ENCODE measurements around the gene ALG8.
A peak's percentile ranks its signal among the peaks of the same experiment; 100 is the strongest.

The ALG8 gene

DNA sequence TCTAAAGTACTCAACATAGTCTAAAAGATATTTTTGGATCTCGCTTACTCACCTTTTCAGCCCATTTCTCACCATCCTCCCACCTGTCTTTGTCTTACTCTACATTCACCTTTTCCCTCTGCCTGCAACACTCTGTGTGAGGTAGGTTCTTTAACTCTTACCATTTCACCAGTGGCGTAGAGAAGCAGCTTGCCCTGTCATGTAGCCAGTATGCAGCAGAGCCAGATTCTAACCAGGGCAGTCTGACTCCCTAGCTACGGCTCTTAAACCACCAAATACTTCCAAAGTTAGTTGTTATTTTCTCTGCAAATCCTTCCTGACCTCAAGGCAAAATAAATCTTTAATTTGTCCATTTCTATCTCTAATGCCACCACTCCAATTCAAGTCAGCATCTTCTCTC is 7.5 kb downstream of the ALG8 start:
- TF ChIP-seq POLR2AphosphoS5 (IDR thresholded peaks at IDR 0.05; ENCODE audit: borderline replicate concordance, low read depth, low read length) (no peak), EZH2 (IDR thresholded peaks at IDR 0.05) (no peak), FOXP2 (optimal IDR thresholded peaks at IDR 0.05; ENCODE audit: control extremely low read depth, extremely low read length, insufficient read depth) (no peak)
- H3K9ac ChIP-seq (ENCODE audit: insufficient read length): no peak overlapping the region
- no peak overlapping the region for H3K4me3 ChIP-seq
- DNase-seq (ENCODE audit: low read depth, low spot score): no peak
- H3K36me3 ChIP-seq (ENCODE audit: insufficient read depth, low read length): peaks cover 22% of the 10 kb centered on the region
- H3K9me3 ChIP-seq (ENCODE audit: low read depth, low read length): no peaks in the 10 kb centered on the region
- H3K27ac ChIP-seq: no peak overlapping the region

DNA sequence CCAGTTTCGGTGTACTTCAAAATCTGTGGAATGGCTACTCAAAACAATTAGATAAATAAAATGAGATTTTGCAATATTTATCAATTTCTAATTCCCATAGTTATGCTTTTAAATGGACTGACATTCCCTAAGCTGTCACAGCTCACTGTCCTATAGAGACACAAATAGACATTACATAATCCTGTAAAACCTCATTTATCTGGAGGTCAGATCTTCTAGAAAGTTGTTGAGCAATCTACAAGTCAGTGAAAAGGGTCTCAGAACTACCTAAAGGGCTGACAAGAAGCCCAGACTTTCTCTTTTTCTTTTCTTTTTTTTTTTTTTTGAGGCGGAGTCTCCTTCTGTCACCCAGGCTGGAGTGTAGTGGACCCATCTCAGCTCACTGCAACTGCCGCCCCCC is 12.0 kb downstream of the ALG8 start:
- no peak overlapping the region for H3K9ac ChIP-seq (ENCODE audit: insufficient read length)
- H3K4me3 ChIP-seq: no peak overlapping the region
- no peak for DNase-seq (ENCODE audit: low read depth, low spot score)
- H3K36me3 ChIP-seq (ENCODE audit: insufficient read depth, low read length): peaks cover 14% of the 10 kb centered on the region
- no peak overlapping the region for H3K27ac ChIP-seq
- TF ChIP-seq POLR2AphosphoS5 (IDR thresholded peaks at IDR 0.05; ENCODE audit: borderline replicate concordance, low read depth, low read length) (no peak), FOXP2 (optimal IDR thresholded peaks at IDR 0.05; ENCODE audit: control extremely low read depth, extremely low read length, insufficient read depth) (no peak), EZH2 (IDR thresholded peaks at IDR 0.05) (no peak)
- no peaks in the 10 kb centered on the region for H3K9me3 ChIP-seq (ENCODE audit: low read depth, low read length)

DNA sequence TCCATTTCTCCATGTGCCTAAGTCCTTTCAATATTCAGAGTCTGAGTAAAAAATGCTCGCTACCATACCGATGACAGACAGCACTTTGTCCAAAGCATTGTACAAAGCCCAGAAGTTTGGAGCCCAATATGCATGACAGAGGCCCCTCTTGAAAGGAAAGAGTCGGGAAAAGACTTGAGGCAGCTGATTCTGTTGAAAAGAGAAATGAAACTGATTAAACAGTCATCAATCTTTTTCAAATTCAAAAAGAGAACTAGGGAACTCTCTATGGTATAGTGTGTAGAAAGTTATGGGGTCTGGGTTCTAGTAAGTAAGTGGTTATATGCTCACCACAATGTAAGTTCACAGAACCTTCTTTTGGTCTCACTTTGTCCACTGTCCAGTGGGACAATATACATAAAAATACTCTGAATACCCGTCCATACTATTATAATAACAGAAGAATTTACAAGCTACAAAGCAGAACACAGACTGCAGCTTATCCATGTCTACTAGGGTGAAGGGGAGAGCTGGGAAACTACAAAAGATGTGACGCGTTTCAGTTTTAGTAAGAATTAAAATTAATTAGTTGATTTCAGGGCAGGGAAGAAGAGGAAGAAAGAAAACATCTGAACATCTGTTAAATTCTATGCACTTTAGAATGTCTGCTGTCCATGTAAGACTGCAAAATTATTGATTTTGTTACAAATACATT is 26.7 kb downstream of the ALG8 start:
- H3K4me3 ChIP-seq: no peak overlapping the region
- H3K27ac ChIP-seq: no peak overlapping the region
- H3K9ac ChIP-seq (ENCODE audit: insufficient read length): no peak overlapping the region
- DNase-seq (ENCODE audit: low read depth, low spot score): no peak
- H3K36me3 ChIP-seq (ENCODE audit: insufficient read depth, low read length): peaks cover 46% of the 10 kb centered on the region
- no peaks in the 10 kb centered on the region for H3K9me3 ChIP-seq (ENCODE audit: low read depth, low read length)
- TF ChIP-seq POLR2AphosphoS5 (IDR thresholded peaks at IDR 0.05; ENCODE audit: borderline replicate concordance, low read depth, low read length) (no peak), FOXP2 (optimal IDR thresholded peaks at IDR 0.05; ENCODE audit: control extremely low read depth, extremely low read length, insufficient read depth) (no peak), EZH2 (IDR thresholded peaks at IDR 0.05) (no peak)

DNA sequence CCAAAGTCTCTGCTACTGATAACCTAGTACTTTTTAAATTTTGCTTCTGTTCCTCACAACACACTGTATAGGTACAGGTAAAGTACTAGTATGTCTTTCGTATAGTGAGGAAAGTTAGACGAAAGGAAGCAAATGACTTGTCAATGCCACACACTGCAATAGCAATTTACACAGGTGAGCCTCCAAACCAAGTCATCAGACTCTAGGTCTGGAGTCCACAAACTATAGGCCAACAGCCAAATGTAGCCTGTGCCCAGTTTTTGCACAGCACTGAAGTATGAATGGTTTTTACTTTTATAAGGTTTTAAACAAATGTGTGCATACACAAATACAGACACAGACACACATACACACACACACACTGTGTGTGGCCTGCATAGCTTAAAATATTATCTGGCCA is 28.1 kb downstream of the ALG8 start:
- Histone ChIP-seq H3K9ac (ENCODE audit: insufficient read length) (no peak overlapping the region), H3K9me3 (ENCODE audit: low read depth, low read length) (no peaks in the 10 kb centered on the region), H3K36me3 (ENCODE audit: insufficient read depth, low read length) (peaks cover 42% of the 10 kb centered on the region), H3K27ac (no peak overlapping the region), H3K4me3 (no peak overlapping the region)
- TF ChIP-seq FOXP2 (optimal IDR thresholded peaks at IDR 0.05; ENCODE audit: control extremely low read depth, extremely low read length, insufficient read depth): no peak
- TF ChIP-seq EZH2 (IDR thresholded peaks at IDR 0.05): no peak
- no peak for TF ChIP-seq POLR2AphosphoS5 (IDR thresholded peaks at IDR 0.05; ENCODE audit: borderline replicate concordance, low read depth, low read length)
- no peak for DNase-seq (ENCODE audit: low read depth, low spot score)

DNA sequence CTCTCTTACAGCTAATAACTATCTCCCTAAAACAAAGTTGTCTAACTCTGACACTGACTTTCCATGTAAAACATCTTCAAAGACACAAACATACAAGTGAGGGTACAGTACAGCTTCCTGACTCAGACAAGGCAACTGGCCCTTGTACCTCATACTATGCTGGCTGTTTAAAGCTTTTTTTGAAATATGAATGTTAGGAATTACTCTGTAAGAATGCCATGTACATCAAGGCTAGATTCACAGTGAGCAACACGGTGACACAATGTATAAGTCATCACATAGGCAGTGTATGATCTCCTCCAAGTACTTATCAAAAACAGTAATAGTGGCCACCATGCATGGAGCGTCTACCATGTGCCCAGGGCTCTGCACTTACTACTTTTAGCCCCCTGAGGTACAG is 28.6 kb downstream of the ALG8 start:
- DNase-seq (ENCODE audit: low read depth, low spot score): no peak
- no peak overlapping the region for H3K27ac ChIP-seq
- TF ChIP-seq EZH2 (IDR thresholded peaks at IDR 0.05) (no peak), FOXP2 (optimal IDR thresholded peaks at IDR 0.05; ENCODE audit: control extremely low read depth, extremely low read length, insufficient read depth) (no peak), POLR2AphosphoS5 (IDR thresholded peaks at IDR 0.05; ENCODE audit: borderline replicate concordance, low read depth, low read length) (no peak)
- peaks cover 42% of the 10 kb centered on the region for H3K36me3 ChIP-seq (ENCODE audit: insufficient read depth, low read length)
- no peaks in the 10 kb centered on the region for H3K9me3 ChIP-seq (ENCODE audit: low read depth, low read length)
- no peak overlapping the region for H3K4me3 ChIP-seq
- no peak overlapping the region for H3K9ac ChIP-seq (ENCODE audit: insufficient read length)

DNA sequence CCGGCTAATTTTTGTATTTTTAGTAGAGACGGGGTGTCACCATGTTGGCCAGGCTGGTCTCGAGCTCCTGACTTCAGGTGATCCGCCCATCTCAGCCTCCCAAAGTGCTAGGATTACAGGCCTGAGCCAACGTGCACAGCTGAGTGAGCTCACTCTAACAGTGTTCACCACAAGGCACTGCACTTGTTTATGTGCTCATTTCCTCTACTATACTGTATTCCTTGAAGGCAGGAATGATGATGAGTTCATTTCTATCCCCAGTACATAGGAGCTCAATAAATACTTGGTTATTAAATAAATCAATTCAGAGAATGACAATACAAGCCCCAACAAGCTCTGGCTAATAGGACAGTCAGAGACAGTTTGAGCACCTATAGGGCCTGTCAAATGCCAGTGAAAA is 29.1 kb downstream of the ALG8 start:
- no peak overlapping the region for H3K27ac ChIP-seq
- no peak overlapping the region for H3K9ac ChIP-seq (ENCODE audit: insufficient read length)
- DNase-seq (ENCODE audit: low read depth, low spot score): no peak
- H3K9me3 ChIP-seq (ENCODE audit: low read depth, low read length): no peaks in the 10 kb centered on the region
- TF ChIP-seq POLR2AphosphoS5 (IDR thresholded peaks at IDR 0.05; ENCODE audit: borderline replicate concordance, low read depth, low read length) (no peak), EZH2 (IDR thresholded peaks at IDR 0.05) (no peak), FOXP2 (optimal IDR thresholded peaks at IDR 0.05; ENCODE audit: control extremely low read depth, extremely low read length, insufficient read depth) (no peak)
- H3K36me3 ChIP-seq (ENCODE audit: insufficient read depth, low read length): peaks cover 42% of the 10 kb centered on the region
- no peak overlapping the region for H3K4me3 ChIP-seq

DNA sequence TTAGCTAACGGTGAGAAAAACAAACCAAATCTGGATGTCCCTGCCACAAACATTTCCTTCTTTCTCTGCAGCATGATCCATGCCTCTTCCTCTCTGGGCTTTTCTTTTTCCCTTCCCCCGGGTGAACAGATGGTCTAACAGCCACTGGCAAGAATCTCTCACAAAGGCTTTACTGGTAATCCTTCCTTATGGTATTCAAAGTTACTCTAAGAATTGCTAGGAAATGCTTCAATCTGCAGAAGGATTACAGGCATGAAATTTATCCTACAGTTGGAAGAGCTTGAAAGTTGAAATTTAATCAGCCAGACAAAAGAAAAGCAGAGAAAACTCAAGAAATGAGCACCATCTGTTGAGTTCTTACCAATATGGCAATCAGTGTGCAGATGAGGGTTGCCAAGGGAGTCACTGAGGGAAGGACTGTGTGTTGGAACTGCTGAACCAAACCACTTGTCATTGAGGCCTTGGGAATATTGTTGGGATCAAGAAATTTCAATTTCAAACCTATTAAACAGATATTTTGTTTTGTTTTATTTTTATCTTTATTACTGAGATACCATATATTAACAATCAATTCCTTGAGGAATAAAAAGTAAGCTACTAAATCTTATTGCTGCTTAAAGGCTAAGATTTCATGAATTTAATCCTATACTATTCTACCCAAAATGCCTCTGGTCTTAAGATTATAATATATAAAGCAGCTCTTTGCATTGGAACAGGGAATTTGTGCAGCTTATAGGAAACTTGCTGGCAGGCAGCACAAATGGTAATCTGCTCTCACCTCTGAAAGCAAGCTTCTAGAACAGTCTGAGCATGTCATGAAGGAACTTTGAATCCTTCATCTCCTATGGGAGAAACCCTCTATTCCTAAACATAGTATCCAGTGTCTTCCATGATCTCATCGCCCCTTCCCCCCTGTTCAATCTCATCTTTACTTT is 30.1 kb downstream of the ALG8 start:
- Histone ChIP-seq H3K9ac (ENCODE audit: insufficient read length) (no peak overlapping the region), H3K36me3 (ENCODE audit: insufficient read depth, low read length) (peaks cover 43% of the 10 kb centered on the region), H3K4me3 (no peak overlapping the region), H3K9me3 (ENCODE audit: low read depth, low read length) (no peaks in the 10 kb centered on the region), H3K27ac (0 out of 2 replicates have a peak overlapping the region, but pooled peaks have one; percentile 35)
- DNase-seq (ENCODE audit: low read depth, low spot score): no peak
- TF ChIP-seq EZH2 (IDR thresholded peaks at IDR 0.05): no peak
- no peak for TF ChIP-seq POLR2AphosphoS5 (IDR thresholded peaks at IDR 0.05; ENCODE audit: borderline replicate concordance, low read depth, low read length)
- no peak for TF ChIP-seq FOXP2 (optimal IDR thresholded peaks at IDR 0.05; ENCODE audit: control extremely low read depth, extremely low read length, insufficient read depth)

DNA sequence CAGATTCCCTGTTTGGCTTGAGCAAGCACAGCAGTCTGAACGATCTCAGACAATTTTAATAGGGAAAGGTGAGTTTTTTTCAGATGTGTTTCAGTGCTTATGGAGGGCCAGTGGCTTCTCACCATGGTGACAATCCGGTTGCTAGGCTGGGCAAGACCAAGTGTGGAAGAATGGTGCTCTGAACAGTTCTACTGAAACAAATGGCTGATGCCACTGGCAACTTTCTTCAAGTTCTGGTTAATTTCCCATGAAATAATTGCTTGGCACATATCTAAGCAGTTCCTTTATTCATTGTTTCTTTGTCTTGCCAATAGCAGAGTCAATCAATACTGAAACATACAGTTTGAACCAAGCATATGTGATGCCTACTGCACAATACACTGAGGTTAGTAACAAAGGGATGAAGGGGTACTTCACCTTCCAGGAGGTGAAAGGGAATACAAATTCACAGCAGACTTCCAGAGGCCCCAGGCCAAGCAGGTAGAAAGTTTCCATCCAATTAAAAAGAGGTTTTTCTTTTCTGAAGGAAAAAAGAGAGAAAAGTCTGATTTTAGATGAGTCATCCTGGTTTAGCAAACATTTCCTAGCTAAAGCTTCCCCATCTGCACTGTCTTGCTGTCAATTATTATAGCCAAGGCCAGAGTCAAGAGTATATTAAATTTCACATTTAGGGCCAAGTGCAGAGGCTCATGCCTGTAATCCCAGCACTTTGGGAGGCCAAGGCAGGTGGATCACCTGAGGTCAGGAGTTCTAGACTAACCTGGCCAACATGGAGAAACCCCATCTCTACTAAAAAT is 38.6 kb downstream of the ALG8 start:
- H3K9me3 ChIP-seq (ENCODE audit: low read depth, low read length): no peaks in the 10 kb centered on the region
- no peak overlapping the region for H3K27ac ChIP-seq
- no peak overlapping the region for H3K4me3 ChIP-seq
- TF ChIP-seq EZH2 (IDR thresholded peaks at IDR 0.05): no peak
- no peak for TF ChIP-seq POLR2AphosphoS5 (IDR thresholded peaks at IDR 0.05; ENCODE audit: borderline replicate concordance, low read depth, low read length)
- TF ChIP-seq FOXP2 (optimal IDR thresholded peaks at IDR 0.05; ENCODE audit: control extremely low read depth, extremely low read length, insufficient read depth): no peak
- H3K36me3 ChIP-seq (ENCODE audit: insufficient read depth, low read length): peaks cover 39% of the 10 kb centered on the region
- no peak for DNase-seq (ENCODE audit: low read depth, low spot score)
- no peak overlapping the region for H3K9ac ChIP-seq (ENCODE audit: insufficient read length)

Data from SK-N-MC (cell line).